Measurements from ENCODE around the gene AGER. TPM values are rescaled to one million over a fixed set of nuclear protein-coding genes. Genes with fewer than 3 reads are reported as not detected.

AGER gene
- total and polyA plus RNA-seq, 2 experiments from 2014 or later, result 3.4 to 4.5 TPM

- Histone ChIP-seq H2AFZ (no peak overlapping the region), H4K20me1 (ENCODE audit: insufficient read depth, poor library complexity, severe bottlenecking) (no peaks in the 10 kb centered on the region), H3K27ac (no peak overlapping the region), H3K27me3 (no peaks in the 10 kb centered on the region), H3K36me3 (replicated peaks; ENCODE audit: insufficient read depth, low read depth) (no peaks in the 10 kb centered on the region), H3K9me2 (replicated peaks; ENCODE audit: insufficient read depth) (no peaks in the 10 kb centered on the region), H3K4me1 (ENCODE audit: insufficient read depth) (peaks cover 24% of the 10 kb centered on the region), H3K9me3 (ENCODE audit: low read depth) (no peaks in the 10 kb centered on the region), H3K79me2 (peaks cover 28% of the 10 kb centered on the region), H3K4me2 (no peak overlapping the region), H3K4me3 (no peak overlapping the region)
- 97% methylated on average over 3 of the region's 3 CpGs for WGBS (ENCODE audit: low lambda C conversion rate, missing lambda C conversion rate)
- DNase-seq (ENCODE audit: low spot score), result no peak
- no peak for TF ChIP-seq EZH2phosphoT487 (IDR thresholded peaks at IDR 0.05; ENCODE audit: low read depth, severe bottlenecking, unreplicated experiment)
- no peak for TF ChIP-seq EZH2 (IDR thresholded peaks at IDR 0.05; ENCODE audit: borderline replicate concordance)
- TF ChIP-seq, protein P1, sequence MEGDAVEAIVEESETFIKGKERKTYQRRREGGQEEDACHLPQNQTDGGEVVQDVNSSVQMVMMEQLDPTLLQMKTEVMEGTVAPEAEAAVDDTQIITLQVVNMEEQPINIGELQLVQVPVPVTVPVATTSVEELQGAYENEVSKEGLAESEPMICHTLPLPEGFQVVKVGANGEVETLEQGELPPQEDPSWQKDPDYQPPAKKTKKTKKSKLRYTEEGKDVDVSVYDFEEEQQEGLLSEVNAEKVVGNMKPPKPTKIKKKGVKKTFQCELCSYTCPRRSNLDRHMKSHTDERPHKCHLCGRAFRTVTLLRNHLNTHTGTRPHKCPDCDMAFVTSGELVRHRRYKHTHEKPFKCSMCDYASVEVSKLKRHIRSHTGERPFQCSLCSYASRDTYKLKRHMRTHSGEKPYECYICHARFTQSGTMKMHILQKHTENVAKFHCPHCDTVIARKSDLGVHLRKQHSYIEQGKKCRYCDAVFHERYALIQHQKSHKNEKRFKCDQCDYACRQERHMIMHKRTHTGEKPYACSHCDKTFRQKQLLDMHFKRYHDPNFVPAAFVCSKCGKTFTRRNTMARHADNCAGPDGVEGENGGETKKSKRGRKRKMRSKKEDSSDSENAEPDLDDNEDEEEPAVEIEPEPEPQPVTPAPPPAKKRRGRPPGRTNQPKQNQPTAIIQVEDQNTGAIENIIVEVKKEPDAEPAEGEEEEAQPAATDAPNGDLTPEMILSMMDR (IDR thresholded peaks at IDR 0.05; ENCODE audit: poor library complexity), result no peak
Observed at GRCh38 chr6:32183030-32183429, 1.0 kb downstream of the AGER start.

DNA sequence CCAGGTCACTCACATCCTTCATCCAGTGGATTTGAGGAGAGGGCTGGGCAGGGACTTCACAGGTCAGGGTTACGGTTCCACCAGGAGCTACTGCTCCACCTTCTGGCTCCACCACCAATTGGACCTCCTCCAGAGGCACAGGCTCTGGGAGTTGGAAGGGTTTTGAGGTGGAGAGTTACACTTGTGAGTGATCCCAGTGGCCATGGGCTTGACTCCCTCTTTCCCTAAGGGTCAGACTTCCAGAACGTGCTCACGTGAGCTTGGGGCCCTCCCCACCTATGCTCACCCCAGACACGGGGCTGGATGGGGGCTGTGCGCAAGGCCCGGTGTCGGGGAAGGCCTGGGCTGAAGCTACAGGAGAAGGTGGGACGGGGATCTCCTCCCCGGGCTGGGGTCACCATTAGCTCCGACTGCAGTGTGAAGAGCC is 1.5 kb downstream of the AGER start:
- peaks cover 24% of the 10 kb centered on the region for H3K4me1 ChIP-seq (ENCODE audit: insufficient read depth)
- H3K27me3 ChIP-seq, result no peaks in the 10 kb centered on the region
- no peak for DNase-seq (ENCODE audit: low spot score)
- H3K9me2 ChIP-seq (replicated peaks; ENCODE audit: insufficient read depth), result no peaks in the 10 kb centered on the region
- TF ChIP-seq EZH2phosphoT487 (IDR thresholded peaks at IDR 0.05; ENCODE audit: low read depth, severe bottlenecking, unreplicated experiment) (no peak), EZH2 (IDR thresholded peaks at IDR 0.05; ENCODE audit: borderline replicate concordance) (no peak)
- TF ChIP-seq, protein P1 (IDR thresholded peaks at IDR 0.05; ENCODE audit: poor library complexity), result no peak
- no peak overlapping the region for H3K4me2 ChIP-seq
- H3K27ac ChIP-seq, result no peak overlapping the region
- peaks cover 23% of the 10 kb centered on the region for H3K79me2 ChIP-seq
- 95% methylated on average over 10 of the region's 10 CpGs for WGBS (ENCODE audit: low lambda C conversion rate, missing lambda C conversion rate)
- no peak overlapping the region for H2AFZ ChIP-seq
- no peak overlapping the region for H3K4me3 ChIP-seq
- H3K9me3 ChIP-seq (ENCODE audit: low read depth), result no peaks in the 10 kb centered on the region
- no peaks in the 10 kb centered on the region for H3K36me3 ChIP-seq (replicated peaks; ENCODE audit: insufficient read depth, low read depth)
- H4K20me1 ChIP-seq (ENCODE audit: insufficient read depth, poor library complexity, severe bottlenecking), result no peaks in the 10 kb centered on the region

- Histone ChIP-seq H3K36me3 (replicated peaks; ENCODE audit: insufficient read depth, low read depth) (no peaks in the 10 kb centered on the region), H3K27ac (no peak overlapping the region), H3K4me3 (no peak overlapping the region), H3K79me2 (peaks cover 18% of the 10 kb centered on the region), H3K4me1 (ENCODE audit: insufficient read depth) (peaks cover 24% of the 10 kb centered on the region), H3K9me2 (replicated peaks; ENCODE audit: insufficient read depth) (no peaks in the 10 kb centered on the region), H2AFZ (no peak overlapping the region), H4K20me1 (ENCODE audit: insufficient read depth, poor library complexity, severe bottlenecking) (no peaks in the 10 kb centered on the region), H3K27me3 (no peaks in the 10 kb centered on the region), H3K4me2 (no peak overlapping the region), H3K9me3 (ENCODE audit: low read depth) (no peaks in the 10 kb centered on the region)
- WGBS (ENCODE audit: low lambda C conversion rate, missing lambda C conversion rate), result 92% methylated on average over 10 of the region's 10 CpGs
- no peak for TF ChIP-seq EZH2 (IDR thresholded peaks at IDR 0.05; ENCODE audit: borderline replicate concordance)
- TF ChIP-seq, protein P1 (IDR thresholded peaks at IDR 0.05; ENCODE audit: poor library complexity), result no peak
- no peak for TF ChIP-seq EZH2phosphoT487 (IDR thresholded peaks at IDR 0.05; ENCODE audit: low read depth, severe bottlenecking, unreplicated experiment)
- no peak for DNase-seq (ENCODE audit: low spot score)
Observed at GRCh38 chr6:32181915-32182529, 2.0 kb downstream of the AGER start.
